Erythroblast (primary cell): Measurements from ENCODE around the gene LAMTOR4.

Experiments
- DNase-seq, 2 experiments: peaks; one replicate each; lab custom pipeline; 2025; lab: John Stamatoyannopoulos, UW
- GATA1 ChIP-seq: IDR thresholded peaks from 2 replicates; pipeline ENCODE4 v1.6.1; 2011; ENCODE audit warnings: low read depth, mild to moderate bottlenecking, control low read depth, low read length, moderate library complexity
- POLR2A ChIP-seq: IDR thresholded peaks from 2 replicates; pipeline ENCODE4 v1.6.1; 2011; ENCODE audit warnings: mild to moderate bottlenecking, low read length

The LAMTOR4 gene

GRCh38 chr7:100148559-100149328, at the start of gene LAMTOR4:
Gene LAMTOR4, plus strand, starts transcription at chr7:100148918. Its CDS starts 55 bp downstream, at chr7:100148973.
- TF ChIP-seq POLR2A, result peak; percentile 85
- no peak for TF ChIP-seq GATA1
- peak; percentile 99 for DNase-seq

- DNase-seq, result no peak
- TF ChIP-seq GATA1, result no peak
Measured at GRCh38 chr7:100099452-100099851, 49.3 kb upstream of the LAMTOR4 start.

GRCh38 chr7:100100420-100101015, 48.2 kb upstream of the LAMTOR4 start:
- TF ChIP-seq GATA1 (no peak), POLR2A (no peak)
- DNase-seq, result peak; percentile 96 to 97

- TF ChIP-seq POLR2A (peak; percentile 88), GATA1 (no peak)
- peak; percentile 99 for DNase-seq
Measured at GRCh38 chr7:100101016-100101862, 47.5 kb upstream of the LAMTOR4 start, which contains the start of the genes AP4M1 and MCM7. Gene AP4M1, plus strand, starts transcription at chr7:100101643. Its CDS starts 72 bp downstream, at chr7:100101715. Gene MCM7, minus strand, starts transcription at chr7:100101397. Its CDS starts 103 bp downstream, at chr7:100101294.

DNA sequence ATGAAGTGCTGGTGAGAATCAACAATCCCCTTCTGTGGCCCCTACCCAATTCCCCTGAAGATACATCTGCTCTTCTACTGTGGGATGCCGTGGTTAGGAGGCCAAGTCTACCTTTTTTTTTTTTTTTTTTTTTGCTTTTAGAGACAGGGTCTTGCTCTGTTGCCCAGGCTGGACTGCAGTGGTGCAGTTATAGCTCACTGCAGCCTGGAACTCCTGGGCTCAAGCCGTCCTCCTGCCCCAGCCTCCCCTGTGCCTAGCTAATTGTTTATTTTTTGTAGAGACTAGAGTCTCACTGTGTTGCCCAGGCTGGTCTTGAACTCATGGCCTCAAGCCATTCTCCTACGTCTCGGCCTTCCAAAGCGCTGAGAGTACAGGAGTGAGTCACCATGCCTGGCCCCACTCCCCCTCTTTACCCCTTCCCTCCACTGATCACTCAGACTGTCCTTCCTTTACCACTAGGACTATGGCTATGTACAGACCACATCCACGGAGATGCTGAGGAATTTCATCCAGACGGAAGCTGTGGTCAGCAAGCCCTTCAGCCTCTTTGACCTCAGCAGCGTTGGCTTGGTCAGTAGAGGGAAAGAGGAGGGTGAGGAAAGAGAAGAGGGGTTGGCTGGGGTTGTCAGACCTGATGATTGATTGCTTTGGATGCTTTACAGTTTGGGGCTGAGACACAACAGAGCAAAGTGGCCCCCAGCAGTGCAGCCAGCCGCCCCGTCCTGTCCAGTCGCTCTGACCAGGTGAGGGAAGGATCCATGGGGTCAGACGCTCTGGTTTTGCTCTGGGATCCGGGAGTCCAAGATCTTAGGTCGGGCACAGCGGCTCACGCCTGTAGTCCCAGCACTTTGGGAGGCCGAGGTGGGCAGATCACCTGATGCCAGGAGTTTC, 45.5 kb upstream of the LAMTOR4 start:
- TF ChIP-seq GATA1 (no peak), POLR2A (no peak)
- no peak for DNase-seq

DNA sequence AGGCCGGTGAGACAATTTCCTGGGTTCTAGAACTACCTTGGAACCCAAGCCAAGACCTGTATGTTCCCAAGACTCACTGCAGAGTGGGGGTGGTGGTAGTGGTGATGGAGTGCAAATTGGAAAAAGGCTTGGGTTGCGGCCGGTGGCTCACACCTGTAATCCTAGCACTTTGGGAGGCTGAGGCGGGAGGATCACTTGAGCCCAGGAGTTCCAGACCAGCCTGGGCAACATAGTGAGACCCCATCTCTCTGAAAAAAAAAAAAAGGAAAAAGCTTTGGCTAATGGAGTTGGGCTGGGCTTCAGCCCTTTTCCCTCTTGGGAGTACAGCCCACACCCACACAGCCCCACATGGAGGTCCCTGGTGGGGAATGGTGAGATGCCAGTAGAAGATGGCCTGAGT, 43.2 kb upstream of the LAMTOR4 start:
- no peak for TF ChIP-seq GATA1
- TF ChIP-seq POLR2A, result no peak
- DNase-seq, result no peak

GRCh38 chr7:100106633-100107032, 42.1 kb upstream of the LAMTOR4 start:
- no peak for DNase-seq
- no peak for TF ChIP-seq GATA1
- TF ChIP-seq POLR2A, result no peak

DNA sequence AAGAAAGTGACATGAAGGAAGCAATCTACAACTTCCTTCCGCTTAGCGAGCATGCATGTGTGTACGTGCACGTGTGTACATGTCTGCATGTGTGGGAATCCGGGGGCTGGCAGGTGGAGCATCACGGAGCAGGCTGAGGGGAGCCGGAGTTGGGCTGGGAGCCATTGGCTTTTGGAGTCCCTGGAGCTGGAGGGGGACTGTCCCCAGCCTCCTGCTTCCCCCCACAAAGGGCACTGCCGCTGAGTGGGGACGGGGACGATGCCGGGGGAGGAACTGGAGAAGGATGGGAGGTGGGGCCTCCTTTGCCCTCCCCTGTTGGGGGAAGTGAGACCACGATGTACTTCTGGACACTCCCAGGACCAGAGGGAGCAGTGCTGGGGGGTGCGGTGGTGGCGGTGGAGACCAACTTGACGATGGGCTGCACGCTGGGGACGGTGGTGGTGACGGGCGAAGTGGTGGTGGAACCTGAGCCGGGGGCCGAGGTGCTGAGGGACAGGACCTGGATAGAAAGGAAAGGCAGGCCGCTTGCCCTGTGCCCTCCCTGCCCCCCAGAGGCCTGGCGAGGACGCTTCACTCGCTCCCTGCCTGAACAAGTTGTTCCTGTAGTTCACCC, 41.5 kb upstream of the LAMTOR4 start:
- TF ChIP-seq GATA1 (no peak), POLR2A (no peak)
- DNase-seq, result no peak

DNA sequence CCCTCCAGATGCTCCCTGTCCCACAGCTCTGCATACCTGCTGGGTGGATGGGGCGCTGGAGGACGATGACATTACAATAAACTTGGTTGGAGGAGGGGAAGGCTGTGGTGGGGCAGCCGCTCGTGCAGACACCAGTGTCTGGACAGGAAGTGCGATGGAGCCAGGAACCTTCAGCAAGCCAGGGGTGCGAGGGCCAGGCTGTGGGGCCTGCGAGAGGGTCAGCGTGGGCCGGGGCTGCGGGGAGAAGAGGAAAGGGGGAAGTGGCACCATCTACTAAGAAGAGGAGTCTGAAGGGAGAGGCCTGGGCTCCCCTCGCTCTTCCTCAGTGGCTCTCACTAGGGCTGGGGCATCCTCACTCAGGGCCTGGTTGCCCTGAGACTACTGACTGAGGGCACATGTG, 40.8 kb upstream of the LAMTOR4 start:
- DNase-seq, result no peak
- TF ChIP-seq GATA1 (no peak), POLR2A (no peak)

DNA sequence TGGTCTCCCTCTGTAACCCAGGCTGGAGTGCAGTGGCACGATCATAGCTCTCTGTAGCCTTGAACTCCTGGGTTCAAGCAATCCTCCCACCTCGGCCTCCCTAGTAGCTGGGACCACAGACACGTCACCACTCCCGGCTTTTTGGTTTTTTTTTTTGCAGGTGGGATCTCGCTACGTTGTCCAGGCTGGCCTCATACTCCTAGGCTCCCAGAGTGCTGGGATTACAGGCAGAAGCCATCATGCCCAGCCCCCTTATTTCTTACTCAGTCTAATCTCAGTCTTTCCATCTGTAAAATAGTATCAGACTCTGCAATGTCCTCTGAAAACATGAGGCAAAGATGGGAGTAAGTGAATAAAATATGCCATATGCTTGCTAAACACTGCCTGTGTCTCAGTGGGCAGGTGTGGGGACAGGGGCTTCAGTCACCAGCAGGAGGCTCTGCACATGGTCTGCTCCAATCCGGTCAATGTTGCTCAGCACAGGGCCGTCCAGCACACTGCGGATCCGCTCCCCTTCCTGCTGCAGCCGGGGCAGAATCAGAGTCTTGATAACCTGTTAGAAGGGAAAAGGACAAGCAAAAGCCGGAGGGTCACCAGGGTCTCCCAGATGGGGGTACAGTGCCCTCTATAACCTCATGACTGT, 39.1 kb upstream of the LAMTOR4 start:
- no peak for TF ChIP-seq POLR2A
- no peak for TF ChIP-seq GATA1
- no peak for DNase-seq

GRCh38 chr7:100111156-100111555, 37.6 kb upstream of the LAMTOR4 start:
- DNase-seq, result peak in 1 of 2 experiments; percentile 63
- TF ChIP-seq GATA1 (no peak), POLR2A (no peak)

- no peak for TF ChIP-seq POLR2A
- TF ChIP-seq GATA1, result no peak
- no peak for DNase-seq
Measured at GRCh38 chr7:100111914-100112313, 36.8 kb upstream of the LAMTOR4 start.
